SK-N-SH (cell line): ENCODE data around the gene CACNA1D. TPM values are rescaled to one million over a fixed set of nuclear protein-coding genes. Genes with fewer than 3 reads are reported as not detected.

ENCODE experiments used
- CTCF ChIA-PET: fragments of 300-600, 350-600 bp; formaldehyde crosslinking; extraction: SDS; loops from one replicate; lab custom pipeline; 2021; lab: Yijun Ruan, JAX
- POLR2A ChIA-PET: fragments of 350-600 bp; sonication (Branson Sonifier 250); formaldehyde crosslinking; extraction: SDS; loops from one replicate; lab custom pipeline; 2020; ENCODE audit warnings: antibody characterized with exemption, inconsistent platforms; lab: Yijun Ruan, JAX
- DNase-seq: peaks from one replicate; pipeline ENCODE4 v3.0.0; 2012
- H2AFZ ChIP-seq: fragments of 200-600 bp; sonication (generic); 2 replicates; pipeline ENCODE4 v1.8.1; 2016; ENCODE audit warnings: antibody characterized with exemption, mild to moderate bottlenecking, low read depth
- H3F3A ChIP-seq: fragments of 200-600 bp; sonication (generic); replicated peaks from 2 replicates; pipeline ENCODE3; 2016; ENCODE audit warnings: antibody characterized with exemption, mild to moderate bottlenecking; ENCODE audit not compliant: insufficient read depth
- H3K27ac ChIP-seq, 2 experiments: fragments of 200-500 bp in 1 of 2; fragments of 200-600 bp in 1 of 2; sonication (Bioruptor generic) in 1 of 2; sonication (generic), shearing (Covaris generic) in 1 of 2; 2 replicates each; pipeline versions ENCODE4 v1.5.1 to v1.6.1; 2014 to 2016; ENCODE audit warnings: low read depth in 2 of 2, inconsistent platforms in 1 of 2, low read length in 1 of 2, mild to moderate bottlenecking in 1 of 2, mixed read lengths in 1 of 2
- H3K27me3 ChIP-seq: fragments of 200-600 bp; sonication (generic), shearing (Covaris generic); 2 replicates; pipeline ENCODE4 v1.6.1; 2016; ENCODE audit warnings: mixed run types; ENCODE audit not compliant: insufficient read depth
- H3K36me3 ChIP-seq, 2 experiments: fragments of 200-500 bp in 1 of 2; fragments of 200-600 bp in 1 of 2; sonication (Bioruptor generic) in 1 of 2; sonication (generic) in 1 of 2; replicated peaks in 1 of 2; 2 replicates each; pipeline versions ENCODE3 to v1.5.1; 2014 to 2016; ENCODE audit warnings: low read length in 1 of 2, mild to moderate bottlenecking in 1 of 2; ENCODE audit not compliant: insufficient read depth in 2 of 2, control insufficient read depth in 1 of 2
- H3K4me1 ChIP-seq, 2 experiments: fragments of 200-500 bp in 1 of 2; fragments of 200-600 bp in 1 of 2; sonication (Bioruptor generic) in 1 of 2; sonication (generic), shearing (Covaris generic) in 1 of 2; 2 replicates each; pipeline versions ENCODE4 v1.5.1 to v1.6.1; 2014 to 2016; ENCODE audit warnings: low read depth in 1 of 2, low read length in 1 of 2, mixed run types in 1 of 2; ENCODE audit not compliant: insufficient read depth in 2 of 2, control insufficient read depth in 1 of 2
- H3K4me2 ChIP-seq: fragments of 200-600 bp; sonication (generic), shearing (Covaris generic); 2 replicates; pipeline ENCODE4 v1.6.1; 2017; ENCODE audit warnings: mixed run types
- H3K4me3 ChIP-seq, 2 experiments: fragments of 200-500 bp in 1 of 2; fragments of 200-600 bp in 1 of 2; sonication (Bioruptor generic) in 1 of 2; sonication (generic), shearing (Covaris generic) in 1 of 2; 2 replicates each; pipeline versions ENCODE4 v1.5.1 to v1.8.1; 2014 to 2016; ENCODE audit warnings: low read depth in 2 of 2, inconsistent platforms in 1 of 2, low read length in 1 of 2, mild to moderate bottlenecking in 1 of 2, mixed read lengths in 1 of 2, moderate library complexity in 1 of 2
- H3K79me2 ChIP-seq: fragments of 200-600 bp; sonication (generic); 2 replicates; pipeline ENCODE4 v1.8.1; 2017; ENCODE audit warnings: mild to moderate bottlenecking; ENCODE audit not compliant: insufficient read depth
- H3K9ac ChIP-seq: fragments of 200-600 bp; sonication (generic); 2 replicates; pipeline ENCODE4 v1.6.1; 2017; ENCODE audit warnings: mixed run types
- H3K9me2 ChIP-seq: fragments of 200-600 bp; sonication (generic); 2 replicates; pipeline ENCODE4 v1.6.1; 2017; ENCODE audit warnings: mixed run types
- H3K9me3 ChIP-seq: fragments of 200-600 bp; sonication (generic); 2 replicates; pipeline ENCODE4 v1.6.1; 2017; ENCODE audit warnings: mixed run types, mild to moderate bottlenecking, moderate library complexity
- H4K20me1 ChIP-seq: fragments of 200-600 bp; sonication (generic); 2 replicates; pipeline ENCODE4 v1.6.1; 2017; ENCODE audit warnings: mild to moderate bottlenecking, mixed run types; ENCODE audit not compliant: insufficient read depth
- EP300 ChIP-seq, 2 experiments: IDR thresholded peaks; 2 replicates each; pipeline versions ENCODE4 v1.4.0 to v1.6.1; 2012; ENCODE audit warnings: borderline replicate concordance in 1 of 2, low read depth in 1 of 2, low read length in 1 of 2
- FOXM1 ChIP-seq: IDR thresholded peaks from 2 replicates; pipeline ENCODE4 v1.4.0; 2012; ENCODE audit warnings: low read depth, mild to moderate bottlenecking
- GABPA ChIP-seq: IDR thresholded peaks from 2 replicates; pipeline ENCODE4 v1.4.0; 2012; ENCODE audit warnings: low read depth, mild to moderate bottlenecking
- GATA2 ChIP-seq: sonication (generic); formaldehyde crosslinking; IDR thresholded peaks from 2 replicates; pipeline ENCODE4 v1.5.0; 2020; ENCODE audit warnings: mild to moderate bottlenecking, missing genetic modification reagents
- JUND ChIP-seq: IDR thresholded peaks from 2 replicates; pipeline ENCODE4 v1.4.0; 2012
- MXI1 ChIP-seq: IDR thresholded peaks from 2 replicates; pipeline ENCODE4 v1.6.1; 2012; ENCODE audit warnings: mild to moderate bottlenecking, low read depth, low read length, improper control_type of control experiment
- PBX3 ChIP-seq: IDR thresholded peaks from 2 replicates; pipeline ENCODE4; 2012
- POLR2AphosphoS5 ChIP-seq: IDR thresholded peaks from 2 replicates; pipeline ENCODE4 v1.6.1; 2012; ENCODE audit warnings: low read depth, low read length
- RAD21 ChIP-seq: IDR thresholded peaks from 2 replicates; pipeline ENCODE4 v1.6.1; 2012; ENCODE audit warnings: mild to moderate bottlenecking, low read length
- RCOR1 ChIP-seq: fragments of 150-350 bp; IDR thresholded peaks from 2 replicates; pipeline ENCODE4 v1.6.1; 2017; ENCODE audit warnings: antibody characterized with exemption, low read length
- REST ChIP-seq: IDR thresholded peaks from 2 replicates; pipeline ENCODE4 v1.6.1; 2012; ENCODE audit warnings: mild to moderate bottlenecking, low read depth, low read length, moderate library complexity
- SIN3A ChIP-seq: IDR thresholded peaks from 2 replicates; pipeline ENCODE4 v1.6.1; 2012; ENCODE audit warnings: low read depth, mild to moderate bottlenecking, low read length, moderate library complexity, borderline replicate concordance
- TAF1 ChIP-seq: IDR thresholded peaks from 2 replicates; pipeline ENCODE4 v1.6.1; 2012; ENCODE audit warnings: low read depth, mild to moderate bottlenecking, low read length, moderate library complexity, borderline replicate concordance
- TCF12 ChIP-seq: IDR thresholded peaks from 2 replicates; pipeline ENCODE4 v1.4.0; 2012
- YY1 ChIP-seq: IDR thresholded peaks from 2 replicates; pipeline ENCODE4 v1.4.0; 2012; ENCODE audit warnings: low read depth, mild to moderate bottlenecking
- WGBS: methylation state at CpG from one replicate; pipeline ENCODE4 v1.1.6; 2017; ENCODE audit warnings: low lambda C conversion rate; 5-methylcytosine and 5-hydroxymethylcytosine counted together
- polyA plus RNA-seq, 3 experiments: library from polyadenylated mRNA; depleted of rRNA; stranded (reverse); fragments of >200 nt; gene quantifications; 2 replicates each; pipeline ENCODE4 v1.2.3, GENCODE V29; 2012
- TF ChIP-seq, protein P1 (sequence below): fragments of 150-350 bp; IDR thresholded peaks from 2 replicates; pipeline ENCODE4 v1.6.1; 2016; ENCODE audit warnings: mild to moderate bottlenecking, low read depth, low read length

The CACNA1D gene
- polyA plus RNA-seq, 1 of the 3 experiments (the other 2 are of a cell fraction), result 0.12 TPM

DNA sequence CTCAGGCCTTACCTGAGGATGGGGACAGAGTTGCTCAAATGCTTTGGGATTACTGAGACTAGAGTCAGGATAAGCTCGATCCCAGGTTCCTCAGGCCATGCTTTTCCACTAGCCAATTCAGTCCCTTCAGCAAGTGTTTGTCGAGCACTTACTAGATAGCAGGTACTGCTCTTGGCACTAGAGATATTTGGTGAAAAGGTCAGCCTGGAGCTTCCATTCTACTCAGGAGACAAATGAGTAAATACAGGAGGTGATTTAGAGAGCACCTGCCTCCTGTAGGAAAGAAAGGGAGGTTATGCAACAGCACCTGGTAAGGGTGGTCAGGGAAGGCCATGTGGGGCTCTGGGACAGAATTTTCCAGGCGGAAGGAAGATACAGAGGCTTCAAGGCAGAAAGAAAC is 99.9 kb downstream of the CACNA1D start:
- Histone ChIP-seq H4K20me1 (no peaks in the 10 kb centered on the region), H3F3A (no peaks in the 10 kb centered on the region), H3K79me2 (no peaks in the 10 kb centered on the region), H3K27ac (no peak overlapping the region), H3K4me1 (peaks cover 0 to 9% of the 10 kb centered on the region in 2 experiments; a peak in 2 of 4 replicates), H3K9me2 (no peaks in the 10 kb centered on the region), H3K9me3 (no peaks in the 10 kb centered on the region), H2AFZ (no peak overlapping the region), H3K4me3 (no peak overlapping the region), H3K9ac (no peak overlapping the region), H3K4me2 (no peak overlapping the region), H3K27me3 (no peaks in the 10 kb centered on the region), H3K36me3 (no peaks in the 10 kb centered on the region)
- 46% methylated on average over 3 of the region's 3 CpGs for WGBS
- TF ChIP-seq YY1 (no peak), EP300 (IDR thresholded peaks at IDR 0.05; ENCODE audit: borderline replicate concordance in 1 of 2, low read depth in 1 of 2, low read length in 1 of 2) (no peak), FOXM1 (no peak), POLR2AphosphoS5 (no peak), PBX3 (no peak)
- no peak for DNase-seq
- CTCF ChIA-PET, result no interaction called here
- POLR2A ChIA-PET, result no interaction called here

GRCh38 chr3:53595660-53596059 is 101.2 kb downstream of the CACNA1D start:
- Histone ChIP-seq H3K4me3 (no peak overlapping the region), H3K27ac (no peak overlapping the region), H3K4me2 (no peak overlapping the region), H3K36me3 (no peaks in the 10 kb centered on the region), H2AFZ (no peak overlapping the region), H3K9me2 (no peaks in the 10 kb centered on the region), H3K27me3 (no peaks in the 10 kb centered on the region), H3K9ac (no peak overlapping the region), H3F3A (no peaks in the 10 kb centered on the region), H4K20me1 (no peaks in the 10 kb centered on the region), H3K4me1 (peaks cover 0 to 9% of the 10 kb centered on the region in 2 experiments; a peak in 2 of 4 replicates), H3K79me2 (no peaks in the 10 kb centered on the region), H3K9me3 (no peaks in the 10 kb centered on the region)
- no peak for DNase-seq
- ChIA-PET POLR2A (no interaction called here), CTCF (no interaction called here)
- TF ChIP-seq TAF1 (no peak), REST (no peak), JUND (no peak), SIN3A (no peak), PBX3 (no peak), MXI1 (no peak), RCOR1 (no peak), RAD21 (no peak), GABPA (no peak), TCF12 (no peak), GATA2 (CRISPR knock-in tag) (no peak)
- TF ChIP-seq, protein P1, sequence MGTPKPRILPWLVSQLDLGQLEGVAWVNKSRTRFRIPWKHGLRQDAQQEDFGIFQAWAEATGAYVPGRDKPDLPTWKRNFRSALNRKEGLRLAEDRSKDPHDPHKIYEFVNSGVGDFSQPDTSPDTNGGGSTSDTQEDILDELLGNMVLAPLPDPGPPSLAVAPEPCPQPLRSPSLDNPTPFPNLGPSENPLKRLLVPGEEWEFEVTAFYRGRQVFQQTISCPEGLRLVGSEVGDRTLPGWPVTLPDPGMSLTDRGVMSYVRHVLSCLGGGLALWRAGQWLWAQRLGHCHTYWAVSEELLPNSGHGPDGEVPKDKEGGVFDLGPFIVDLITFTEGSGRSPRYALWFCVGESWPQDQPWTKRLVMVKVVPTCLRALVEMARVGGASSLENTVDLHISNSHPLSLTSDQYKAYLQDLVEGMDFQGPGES, result no peak
- WGBS, result 24% methylated on average over 3 of the region's 3 CpGs
